GM13976 (cell line): Measurements from ENCODE around the gene CXXC4.

Experiments used
- DNase-seq: peaks from one replicate; pipeline ENCODE4 v3.0.0; 2012; ENCODE audit warnings: low spot score
- CTCF ChIP-seq: IDR thresholded peaks from 2 replicates; pipeline ENCODE4 v1.5.1; 2012; ENCODE audit warnings: borderline replicate concordance, mild to moderate bottlenecking; ENCODE audit not compliant: insufficient read depth; ENCODE audit errors: extremely low read depth, missing control alignments, control extremely low read depth
- in situ Hi-C: fragments of 300-500 bp; cut with MboI; formaldehyde crosslinking; loops from one replicate; pipeline ENCODE4 v1.12.0; 2022; ENCODE audit warnings: low sequenced_read_pairs, mixed read lengths, inconsistent platforms; ENCODE audit not compliant: unreplicated experiment

CXXC4 gene

GRCh38 chr4:104457308-104457981 lies 37.2 kb downstream of the CXXC4 start:
- no peak for TF ChIP-seq CTCF
- DNase-seq, result no peak
- in situ Hi-C loops, result no loop called here

GRCh38 chr4:104451573-104451972 lies 43.1 kb downstream of the CXXC4 start:
- DNase-seq, result peak; percentile 4
- no peak for TF ChIP-seq CTCF
- in situ Hi-C loops, result no loop called here

GRCh38 chr4:104449537-104449936 lies 45.2 kb downstream of the CXXC4 start:
- no peak for DNase-seq
- TF ChIP-seq CTCF, result no peak
- in situ Hi-C loops, result no loop called here

- no peak for TF ChIP-seq CTCF
- no peak for DNase-seq
- in situ Hi-C loops, result no loop called here
Observed at GRCh38 chr4:104447294-104447693, 47.4 kb downstream of the CXXC4 start.

- DNase-seq, result no peak
- no peak for TF ChIP-seq CTCF
- in situ Hi-C loops, result no loop called here
Observed at GRCh38 chr4:104446431-104447278, 48.0 kb downstream of the CXXC4 start.

- no peak for DNase-seq
- in situ Hi-C loops, result no loop called here
- no peak for TF ChIP-seq CTCF
Observed at GRCh38 chr4:104444685-104445084, 50.0 kb downstream of the CXXC4 start.
